Suprapubic skin (tissue), 4 donors: ENCODE data around the gene NPIPA7. TPM values are rescaled to one million over a fixed set of nuclear protein-coding genes. Genes with fewer than 3 reads are reported as not detected.

Experiments used
- total RNA-seq, 4 donors: library from RNA; depleted of rRNA; stranded (reverse); fragments of >200 nt; gene quantifications; one replicate each; pipeline ENCODE4 v1.1.0, GENCODE V29; 2016

The NPIPA7 gene
- total RNA-seq, 4 donors from 2014 or later: 4.9 to 11.7 (median 9.8) TPM

Other genes starting within 250 kb of the NPIPA7 start
- gene ABCC6, start 155.6 kb upstream of the NPIPA7 start, total RNA-seq: 1 to 10 TPM in 3 of 4 donors, under 1 TPM in 1; 0.49 to 3.4 (median 1.2) TPM
- 10 to 100 TPM; 10.3 to 67.6 (median 30.6) TPM for gene NOMO3, start 146.6 kb upstream of the NPIPA7 start, total RNA-seq